GM12891 (cell line): ENCODE data around the gene MSI2.

ENCODE experiments used
- POLR2A ChIP-seq: IDR thresholded peaks from 2 replicates; pipeline ENCODE4 v1.6.1; 2011; ENCODE audit warnings: low read depth, low read length, control low read depth
- POLR2AphosphoS5 ChIP-seq: IDR thresholded peaks from 2 replicates; pipeline ENCODE4 v1.6.1; 2011; ENCODE audit warnings: low read depth, low read length, control low read depth
- SPI1 ChIP-seq: IDR thresholded peaks from 2 replicates; pipeline ENCODE4 v1.6.1; 2011; ENCODE audit warnings: low read depth, low read length, control low read depth

DNA sequence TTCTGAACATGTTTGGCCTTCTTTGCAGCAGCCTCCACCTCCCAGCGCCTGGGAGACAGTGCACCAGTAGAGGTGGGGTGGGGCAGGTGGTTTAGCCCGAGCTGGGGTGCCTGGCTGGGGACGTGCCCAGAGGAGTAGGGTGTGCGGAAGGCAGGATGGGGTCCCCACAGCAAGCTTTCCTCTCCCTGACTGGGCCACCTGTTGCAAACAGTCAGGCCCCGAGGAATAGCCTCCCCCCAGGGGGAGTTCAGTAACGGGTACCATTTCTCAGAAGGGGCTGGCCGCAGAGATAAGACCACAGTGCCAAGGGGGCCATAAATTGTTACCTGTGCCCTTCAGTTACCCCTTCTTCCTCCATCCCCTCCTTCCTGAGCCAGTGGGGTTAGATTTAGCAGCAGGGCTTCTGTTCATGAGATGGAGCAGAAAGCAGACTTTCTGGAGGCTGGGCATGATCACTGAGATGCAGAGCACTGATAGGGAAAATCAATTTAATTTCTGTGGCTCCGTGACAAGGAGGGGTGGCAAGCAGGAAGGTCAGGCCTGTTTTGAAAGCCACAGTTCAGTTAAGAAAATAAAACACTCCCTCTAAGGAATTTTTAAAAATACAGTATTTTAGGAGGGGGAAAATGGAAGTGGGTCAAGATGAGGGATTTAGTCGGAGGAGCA, 181.9 kb downstream of the MSI2 start:
- TF ChIP-seq SPI1 (no peak), POLR2AphosphoS5 (no peak), POLR2A (no peak)
